NCI-H446 treated with DMSO at 0.1 percent for 48 hours (cell line): Measurements from ENCODE around the gene HIBCH.
"Not testable (repeated sequence)": the region's sequence is repeated elsewhere in the genome, so short reads cannot be mapped to it uniquely, and the experiment has no call there.

ENCODE experiments used
- DNase-seq: peaks from one replicate; lab custom pipeline; 2025; lab: John Stamatoyannopoulos, UW

The HIBCH gene

GRCh38 chr2:190343089-190343535 is 23.5 kb upstream of the HIBCH start:
- DNase-seq, result no peak

- DNase-seq, result peak; percentile 15
Observed at GRCh38 chr2:190342611-190343010, 23.0 kb upstream of the HIBCH start.

GRCh38 chr2:190340369-190340768 is 20.7 kb upstream of the HIBCH start:
- no peak for DNase-seq

GRCh38 chr2:190339394-190339793 is 19.8 kb upstream of the HIBCH start:
- no peak for DNase-seq

- DNase-seq, result no peak
Observed at GRCh38 chr2:190338453-190338852, 18.8 kb upstream of the HIBCH start.

GRCh38 chr2:190336420-190336819 is 16.8 kb upstream of the HIBCH start:
- DNase-seq, result no peak

GRCh38 chr2:190335584-190335983 is 16.0 kb upstream of the HIBCH start:
- not testable (repeated sequence) for DNase-seq

- DNase-seq, result no peak
Observed at GRCh38 chr2:190335225-190335559, 15.6 kb upstream of the HIBCH start.

- DNase-seq, result no peak
Observed at GRCh38 chr2:190334479-190335224, 15.0 kb upstream of the HIBCH start.

GRCh38 chr2:190333928-190334327 is 14.3 kb upstream of the HIBCH start:
- no peak for DNase-seq

- DNase-seq, result no peak
Observed at GRCh38 chr2:190333395-190333794, 13.8 kb upstream of the HIBCH start.

GRCh38 chr2:190328573-190329147 is 9.0 kb upstream of the HIBCH start:
- no peak for DNase-seq

- DNase-seq, result no peak
Observed at GRCh38 chr2:190327867-190328572, 8.4 kb upstream of the HIBCH start.

- DNase-seq, result no peak
Observed at GRCh38 chr2:190325588-190325987, 6.0 kb upstream of the HIBCH start.

- no peak for DNase-seq
Observed at GRCh38 chr2:190323406-190323805, 3.8 kb upstream of the HIBCH start.

- DNase-seq, result no peak
Observed at GRCh38 chr2:190320696-190321095, 1.1 kb upstream of the HIBCH start.

GRCh38 chr2:190318931-190319554 is 583 bp downstream of the HIBCH start:
- DNase-seq, result no peak

- DNase-seq, result no peak
Observed at GRCh38 chr2:190318514-190318913, 1.1 kb downstream of the HIBCH start.

GRCh38 chr2:190315273-190315672 is 4.4 kb downstream of the HIBCH start:
- DNase-seq, result no peak

GRCh38 chr2:190313880-190314279 is 5.7 kb downstream of the HIBCH start:
- no peak for DNase-seq

- DNase-seq, result not testable (repeated sequence)
Observed at GRCh38 chr2:190312635-190313025, 7.0 kb downstream of the HIBCH start.

- no peak for DNase-seq
Observed at GRCh38 chr2:190311893-190312634, 7.6 kb downstream of the HIBCH start.
